ENCODE measurements around the gene PARP12. TPM values are rescaled to one million over a fixed set of nuclear protein-coding genes. Genes with fewer than 3 reads are reported as not detected.

The PARP12 gene
- total and polyA plus RNA-seq, 8 donors, result 10.8 to 34.8 (median 22.3) TPM

DNA sequence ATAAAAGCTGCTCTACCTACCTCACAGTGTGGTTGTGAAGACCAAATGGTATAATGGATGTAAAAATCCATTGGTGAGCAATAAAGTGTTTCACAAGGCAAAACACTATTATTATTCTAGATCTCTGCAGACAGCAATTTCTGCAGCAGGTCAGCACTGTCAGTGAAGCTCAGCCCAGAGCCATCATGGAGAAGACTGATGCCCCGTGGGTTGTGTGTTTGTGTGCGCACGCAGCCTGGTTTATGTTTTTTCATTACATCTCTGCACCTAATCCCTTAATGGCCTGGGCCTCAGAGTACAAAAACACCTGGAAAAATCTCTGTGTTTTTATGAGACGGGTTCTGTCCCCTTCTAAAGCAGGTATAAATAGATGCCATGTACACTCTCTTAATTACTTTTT is 64.2 kb downstream of the PARP12 start:
- 93 to 94% methylated on average over 4 of the region's 4 CpGs for WGBS, 2 donors
- intact Hi-C loops (cut with DNase I), result loop anchor here in 1 of 3 donors (5.0 to 10.0 kb wide), 2 partner anchors 224 to 356 kb away; partner anchors contain the start of gene HIPK2
- DNase-seq, result no peak
- H3K27ac ChIP-seq, result no peak overlapping the region
- no peak for ATAC-seq
- no peak for FAIRE-seq
- no peaks in the 10 kb centered on the region for H3K9me3 ChIP-seq
- H3K27me3 ChIP-seq, result no peaks in the 10 kb centered on the region
- TF ChIP-seq, protein P1, sequence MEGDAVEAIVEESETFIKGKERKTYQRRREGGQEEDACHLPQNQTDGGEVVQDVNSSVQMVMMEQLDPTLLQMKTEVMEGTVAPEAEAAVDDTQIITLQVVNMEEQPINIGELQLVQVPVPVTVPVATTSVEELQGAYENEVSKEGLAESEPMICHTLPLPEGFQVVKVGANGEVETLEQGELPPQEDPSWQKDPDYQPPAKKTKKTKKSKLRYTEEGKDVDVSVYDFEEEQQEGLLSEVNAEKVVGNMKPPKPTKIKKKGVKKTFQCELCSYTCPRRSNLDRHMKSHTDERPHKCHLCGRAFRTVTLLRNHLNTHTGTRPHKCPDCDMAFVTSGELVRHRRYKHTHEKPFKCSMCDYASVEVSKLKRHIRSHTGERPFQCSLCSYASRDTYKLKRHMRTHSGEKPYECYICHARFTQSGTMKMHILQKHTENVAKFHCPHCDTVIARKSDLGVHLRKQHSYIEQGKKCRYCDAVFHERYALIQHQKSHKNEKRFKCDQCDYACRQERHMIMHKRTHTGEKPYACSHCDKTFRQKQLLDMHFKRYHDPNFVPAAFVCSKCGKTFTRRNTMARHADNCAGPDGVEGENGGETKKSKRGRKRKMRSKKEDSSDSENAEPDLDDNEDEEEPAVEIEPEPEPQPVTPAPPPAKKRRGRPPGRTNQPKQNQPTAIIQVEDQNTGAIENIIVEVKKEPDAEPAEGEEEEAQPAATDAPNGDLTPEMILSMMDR (IDR thresholded peaks at IDR 0.05), result no peak
- H3K4me3 ChIP-seq, result no peak overlapping the region
- H3K4me1 ChIP-seq, result no peaks in the 10 kb centered on the region
- H3K36me3 ChIP-seq, result no peaks in the 10 kb centered on the region

DNA sequence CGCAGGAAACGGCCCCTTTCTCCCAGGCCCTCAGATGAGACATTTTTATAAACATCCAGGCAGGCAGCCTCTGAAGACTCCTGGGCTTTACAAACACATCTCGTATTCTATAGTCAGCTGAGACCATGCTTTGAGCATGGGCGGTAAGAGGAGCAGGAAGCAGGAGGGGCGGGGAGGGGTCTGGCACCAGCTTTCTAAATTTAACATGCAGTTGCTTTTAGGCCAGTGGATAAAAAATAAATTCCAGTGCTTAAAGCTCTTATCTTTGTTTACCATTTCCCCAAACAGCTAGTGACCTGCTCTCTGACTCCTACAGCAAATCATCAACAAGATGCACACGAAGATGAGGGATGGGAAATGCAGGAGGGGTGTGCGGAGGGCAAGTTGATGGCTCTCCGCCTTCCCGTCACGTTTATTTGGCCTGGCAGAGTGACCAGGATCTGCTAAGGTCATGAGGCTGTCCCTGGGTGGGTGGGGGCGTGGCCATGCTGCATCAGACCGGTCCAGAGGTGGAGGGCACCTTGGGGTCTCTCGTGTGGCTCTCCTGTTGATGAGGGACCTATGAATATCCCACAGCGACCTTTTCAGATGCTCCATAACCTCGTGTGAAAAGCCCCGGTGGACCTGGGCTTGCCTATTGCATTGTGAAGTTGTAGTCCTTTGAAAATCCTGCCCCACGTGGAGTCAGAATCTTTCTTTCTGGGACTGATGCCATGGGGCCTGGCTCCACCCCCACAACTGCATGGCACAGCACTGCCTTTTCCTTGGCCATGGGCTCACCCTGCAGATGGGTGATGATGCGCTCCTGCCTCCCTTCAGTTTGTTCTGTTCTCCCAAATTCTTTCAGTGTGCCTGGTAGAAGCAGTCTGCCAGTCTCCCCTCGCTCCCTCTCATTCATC is 67.5 kb downstream of the PARP12 start:
- no peaks in the 10 kb centered on the region for H3K36me3 ChIP-seq
- H3K4me3 ChIP-seq, result no peak overlapping the region
- 60 to 62% methylated on average over 19 of the region's 19 CpGs for WGBS, 2 donors
- H3K9me3 ChIP-seq, result no peaks in the 10 kb centered on the region
- no peak for FAIRE-seq
- no peak overlapping the region for H3K27ac ChIP-seq
- no peaks in the 10 kb centered on the region for H3K4me1 ChIP-seq
- DNase-seq, result peak in 4 of 6 donors; percentile 25 to 53 (median 38)
- peak; percentile 48 to 85 (median 74) for ATAC-seq
- intact Hi-C loops (cut with DNase I), result loop anchor here in 1 of 3 donors (5.0 to 10.0 kb wide), 2 partner anchors 220 to 353 kb away; partner anchors contain the start of gene HIPK2
- H3K27me3 ChIP-seq, result no peaks in the 10 kb centered on the region
- TF ChIP-seq, protein P1 (IDR thresholded peaks at IDR 0.05), result no peak

DNA sequence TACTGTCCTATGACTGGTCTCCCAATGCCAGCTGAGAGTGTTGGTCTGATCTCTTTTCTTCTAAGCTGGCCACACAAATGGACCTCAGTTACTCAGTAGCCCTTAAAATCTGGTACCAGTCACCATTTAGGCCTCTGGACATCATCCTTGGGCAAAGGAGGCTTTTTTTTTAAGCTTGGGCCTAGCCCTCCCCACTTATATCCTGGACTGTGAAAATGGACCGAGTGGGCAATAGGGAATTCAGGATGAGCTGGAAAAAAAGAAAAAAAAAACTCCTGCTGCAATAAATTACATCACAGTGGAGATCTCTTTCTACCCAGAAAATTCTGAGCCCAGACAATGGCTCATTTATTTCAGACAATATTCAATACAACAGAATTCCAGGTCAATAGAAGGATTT is 68.4 kb downstream of the PARP12 start:
- Histone ChIP-seq H3K4me3 (no peak overlapping the region), H3K27me3 (no peaks in the 10 kb centered on the region), H3K27ac (no peak overlapping the region), H3K36me3 (no peaks in the 10 kb centered on the region), H3K4me1 (no peaks in the 10 kb centered on the region), H3K9me3 (no peaks in the 10 kb centered on the region)
- DNase-seq (no peak), ATAC-seq (no peak), FAIRE-seq (no peak)
- intact Hi-C loops (cut with DNase I), result loop anchor here in 1 of 3 donors (10.0 kb wide), 1 partner anchor 220 kb away; the partner anchor contains the start of gene HIPK2
- WGBS, 2 donors, result 78 to 83% methylated on average over 1 of the region's 1 CpG
- TF ChIP-seq, protein P1 (IDR thresholded peaks at IDR 0.05), result no peak

DNA sequence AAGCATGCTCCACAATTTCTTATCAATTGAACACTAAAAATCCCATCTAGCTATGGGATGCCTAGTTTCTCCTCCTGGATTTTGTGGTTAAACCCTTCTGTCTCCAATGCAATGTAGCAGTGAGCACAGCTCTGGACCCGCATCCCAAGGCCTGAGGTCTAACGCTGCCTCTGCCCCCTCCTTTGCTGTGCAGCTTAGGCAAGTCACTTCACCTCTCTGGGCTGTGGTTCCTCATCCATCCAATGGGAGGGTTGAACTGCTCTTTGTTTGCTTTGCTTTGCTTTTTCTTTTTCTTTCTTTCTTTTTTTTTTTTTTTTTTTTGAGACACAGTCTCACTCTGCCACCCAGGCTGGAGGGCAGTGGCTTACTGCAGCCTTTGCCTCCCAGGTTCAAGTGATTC is 69.2 kb downstream of the PARP12 start:
- no peaks in the 10 kb centered on the region for H3K27me3 ChIP-seq
- H3K9me3 ChIP-seq, result no peaks in the 10 kb centered on the region
- no peak overlapping the region for H3K27ac ChIP-seq
- intact Hi-C loops (cut with DNase I), result loop anchor here in 1 of 3 donors (10.0 kb wide), 1 partner anchor 219 kb away; the partner anchor contains the start of gene HIPK2
- FAIRE-seq (no peak), ATAC-seq (no peak), DNase-seq (no peak)
- H3K36me3 ChIP-seq, result no peaks in the 10 kb centered on the region
- TF ChIP-seq, protein P1 (IDR thresholded peaks at IDR 0.05), result no peak
- no peaks in the 10 kb centered on the region for H3K4me1 ChIP-seq
- no peak overlapping the region for H3K4me3 ChIP-seq
- WGBS, 2 donors, result 96% methylated on average over 2 of the region's 2 CpGs

Data from pancreas (tissue), 10 donors.